HepG2 (cell line): Measurements from ENCODE around the gene CLEC4M. TPM values are rescaled to one million over a fixed set of nuclear protein-coding genes. Genes with fewer than 3 reads are reported as not detected.

ENCODE experiments used
- ATAC-seq: fragments of 200-7000 bp; cut with Tn5 transposase; 3 replicates; pipeline ENCODE4 v1.9.1; 2020; ENCODE audit warnings: mild to moderate bottlenecking, moderate library complexity
- BruUV-seq: library from RNA; stranded (reverse); fragments of 400-500 nt; replicated peaks from 2 replicates; lab custom pipeline; 2021; lab: Mats Ljungman, UMichigan
- CTCF ChIA-PET: fragments of 300-600 bp; formaldehyde crosslinking; extraction: SDS; loops from one replicate; lab custom pipeline; 2021; ENCODE audit warnings: low total read pairs, inconsistent platforms, low intra/inter-chr PET ratio; lab: Yijun Ruan, JAX
- POLR2A ChIA-PET: fragments of 350-600 bp; sonication (Branson Sonifier 250); formaldehyde crosslinking; loops from one replicate; lab custom pipeline; 2020; ENCODE audit warnings: antibody characterized with exemption, inconsistent platforms; lab: Yijun Ruan, JAX
- DNase-seq: peaks from one replicate; pipeline ENCODE4 v3.0.0-alpha.2; 2015; ENCODE audit warnings: low spot score
- FAIRE-seq: peaks from 3 replicates; lab custom pipeline; 2011; peaks lifted over from hg19 to GRCh38; lab: Jason Lieb, UNC
- H2AFZ ChIP-seq: one replicate; pipeline ENCODE4 v1.6.1; 2011; ENCODE audit warnings: low read length, inconsistent platforms
- H3K27ac ChIP-seq: fragments of 300-600 bp; 3 replicates; pipeline ENCODE4 v1.8.0; 2011; ENCODE audit warnings: mixed run types, mild to moderate bottlenecking, mixed read lengths, low read length, inconsistent platforms; ENCODE audit not compliant: insufficient read depth; ENCODE audit errors: extremely low read length
- H3K27me3 ChIP-seq, 2 experiments: fragments of 200-600 bp in 1 of 2; 2 replicates in 1 of 2; 3 replicates in 1 of 2; pipeline versions ENCODE4 v1.6.0 to v1.8.0; 2011; ENCODE audit warnings: low read length in 2 of 2, mild to moderate bottlenecking in 2 of 2, moderate library complexity in 2 of 2, inconsistent platforms in 1 of 2; ENCODE audit not compliant: insufficient read depth in 2 of 2, control insufficient read depth in 1 of 2
- H3K36me3 ChIP-seq, 2 experiments: fragments of 200-600 bp in 1 of 2; replicated peaks in 1 of 2; 2 replicates in 1 of 2; 3 replicates in 1 of 2; pipeline versions ENCODE4 v1.5.1 to v1.8.0; 2011; ENCODE audit warnings: low read length in 2 of 2, inconsistent platforms in 1 of 2; ENCODE audit not compliant: insufficient read depth in 2 of 2, control insufficient read depth in 1 of 2
- H3K4me1 ChIP-seq: 2 replicates; pipeline ENCODE4 v1.5.1; 2012; ENCODE audit warnings: low read length, inconsistent platforms; ENCODE audit not compliant: insufficient read depth
- H3K4me2 ChIP-seq: 2 replicates; pipeline ENCODE4 v1.6.0; 2011; ENCODE audit warnings: low read depth, low read length, inconsistent platforms
- H3K4me3 ChIP-seq, 3 experiments: fragments of 200-600 bp in 1 of 3; sonication (generic), shearing (Covaris generic) in 1 of 3; replicated peaks in 1 of 3; 2 replicates each; pipeline ENCODE4 v1.5.1; 2011 to 2016; ENCODE audit warnings: low read length in 3 of 3, inconsistent platforms in 2 of 3, low read depth in 2 of 3, mild to moderate bottlenecking in 2 of 3, control low read depth in 1 of 3, mixed read lengths in 1 of 3; ENCODE audit not compliant: insufficient read depth in 1 of 3
- H3K79me2 ChIP-seq: one replicate; pipeline ENCODE4 v1.6.1; 2011; ENCODE audit warnings: low read length, inconsistent platforms; ENCODE audit not compliant: insufficient read depth
- H3K9ac ChIP-seq: 2 replicates; pipeline ENCODE4 v1.6.0; 2011; ENCODE audit warnings: mild to moderate bottlenecking, low read depth, low read length, inconsistent platforms; ENCODE audit not compliant: insufficient read depth
- H3K9me3 ChIP-seq: 2 replicates; pipeline ENCODE4 v1.5.1; 2012; ENCODE audit warnings: mild to moderate bottlenecking, low read length
- H4K20me1 ChIP-seq: 2 replicates; pipeline ENCODE4 v1.6.0; 2011; ENCODE audit warnings: inconsistent platforms, mild to moderate bottlenecking, low read length, moderate library complexity; ENCODE audit not compliant: insufficient read depth
- BATF2 ChIP-seq: sonication (generic); formaldehyde crosslinking; IDR thresholded peaks from 2 replicates; pipeline ENCODE4 v1.8.0; 2022; ENCODE audit warnings: mild to moderate bottlenecking, missing genetic modification reagents, moderate library complexity
- ERF ChIP-seq: IDR thresholded peaks from 2 replicates; pipeline ENCODE4 v1.6.1; 2018; ENCODE audit warnings: missing biosample characterization, missing genetic modification reagents
- JUN ChIP-seq: sonication (generic); formaldehyde crosslinking; IDR thresholded peaks from 2 replicates; pipeline ENCODE4 v1.4.0; 2020; ENCODE audit warnings: mild to moderate bottlenecking, missing genetic modification reagents
- PHB2 ChIP-seq: fragments of 450-650 bp; IDR thresholded peaks from 2 replicates; pipeline ENCODE4 v1.6.1; 2018; ENCODE audit not compliant: partially characterized antibody
- RARG ChIP-seq: sonication (generic); formaldehyde crosslinking; IDR thresholded peaks from 2 replicates; pipeline ENCODE4 v1.4.0; 2020; ENCODE audit warnings: low read depth, mild to moderate bottlenecking, missing genetic modification reagents
- ZBTB10 ChIP-seq: sonication (generic); formaldehyde crosslinking; IDR thresholded peaks from 2 replicates; pipeline ENCODE4 v1.4.0; 2020; ENCODE audit warnings: missing genetic modification reagents, borderline replicate concordance
- ZNF678 ChIP-seq: sonication (generic); formaldehyde crosslinking; IDR thresholded peaks from 2 replicates; pipeline ENCODE4 v1.4.0; 2020; ENCODE audit warnings: mild to moderate bottlenecking, missing genetic modification reagents
- ZNF7 ChIP-seq: IDR thresholded peaks from 2 replicates; pipeline ENCODE4 v1.6.1; 2016; ENCODE audit warnings: missing biosample characterization, missing genetic modification reagents
- ZNF704 ChIP-seq: sonication (generic); formaldehyde crosslinking; IDR thresholded peaks from 2 replicates; pipeline ENCODE4 v1.8.1; 2023; ENCODE audit warnings: mild to moderate bottlenecking, inconsistent platforms, moderate library complexity, missing genetic modification reagents, borderline replicate concordance
- WGBS: methylation state at CpG from one replicate; pipeline ENCODE4 v1.1.6; 2017; ENCODE audit warnings: low lambda C conversion rate; 5-methylcytosine and 5-hydroxymethylcytosine counted together
- in situ Hi-C: cut with HindIII; loops from 2 replicates; pipeline ENCODE4 v1.10.0; 2017; ENCODE audit warnings: low pct_unique_long_range_greater_than_20kb; ENCODE audit not compliant: extremely low pct_ligation_motif_present
- intact Hi-C: fragments of 100-400 bp; cut with micrococcal nuclease; formaldehyde crosslinking; loops from one replicate; pipeline ENCODE4 v1.10.0; 2022; ENCODE audit not compliant: unreplicated experiment
- polyA plus RNA-seq, 8 experiments: library from polyadenylated mRNA; depleted of rRNA in 3 of 8; stranded (reverse) in 7 of 8; unstranded in 1 of 8; fragments of >200 nt; fragmentation: Illumina TruSeq in 4 of 8; extraction: Trizol in 4 of 8; gene quantifications; 2 replicates each; pipeline versions ENCODE4 v1.2.1 to v1.2.3, GENCODE V29; 2011 to 2016; ENCODE audit warnings: low read depth in 4 of 8, missing spikeins in 1 of 8, mixed read lengths in 1 of 8; ENCODE audit not compliant: insufficient read depth in 1 of 8
- total RNA-seq, 5 experiments: library from RNA; depleted of rRNA; stranded (reverse); fragments of >200 nt; fragmentation: Illumina TruSeq; extraction: Trizol; gene quantifications; 2 replicates each; pipeline ENCODE4 v1.2.3, GENCODE V29; 2016; ENCODE audit warnings: low read depth in 1 of 5
- TF ChIP-seq, protein P1 (sequence below): sonication (generic); formaldehyde crosslinking; IDR thresholded peaks from 2 replicates; pipeline ENCODE4 v1.5.1; 2020; ENCODE audit warnings: mild to moderate bottlenecking, missing genetic modification reagents, borderline replicate concordance

The CLEC4M gene
- total and polyA plus RNA-seq, 2 of the 13 experiments (the other 11 are each of a cell fraction or from before 2014, with no cell fraction given), result not detected

DNA sequence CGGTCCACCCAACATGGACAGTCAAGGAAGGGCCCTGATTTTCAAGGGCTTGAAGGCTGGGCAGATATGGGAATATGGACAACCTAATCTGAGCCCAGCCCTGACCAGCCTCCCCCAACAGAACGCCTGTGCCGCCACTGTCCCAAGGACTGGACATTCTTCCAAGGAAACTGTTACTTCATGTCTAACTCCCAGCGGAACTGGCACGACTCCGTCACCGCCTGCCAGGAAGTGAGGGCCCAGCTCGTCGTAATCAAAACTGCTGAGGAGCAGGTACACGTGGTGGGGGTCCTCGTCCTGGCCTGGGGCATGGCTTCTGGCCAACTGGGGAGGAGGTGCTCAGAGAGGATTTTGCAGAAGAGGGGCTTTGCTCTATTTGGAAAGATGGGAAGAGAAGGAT lies 3.5 kb downstream of the CLEC4M start (continued):
- no peak for TF ChIP-seq BATF2 (CRISPR knock-in tag)
- TF ChIP-seq ZNF678, result no peak
- no peak for TF ChIP-seq JUN
- TF ChIP-seq ZNF7 (CRISPR knock-in tag), result no peak
- TF ChIP-seq PHB2, result no peak
- TF ChIP-seq ERF (CRISPR knock-in tag), result no peak
- TF ChIP-seq, protein P1, sequence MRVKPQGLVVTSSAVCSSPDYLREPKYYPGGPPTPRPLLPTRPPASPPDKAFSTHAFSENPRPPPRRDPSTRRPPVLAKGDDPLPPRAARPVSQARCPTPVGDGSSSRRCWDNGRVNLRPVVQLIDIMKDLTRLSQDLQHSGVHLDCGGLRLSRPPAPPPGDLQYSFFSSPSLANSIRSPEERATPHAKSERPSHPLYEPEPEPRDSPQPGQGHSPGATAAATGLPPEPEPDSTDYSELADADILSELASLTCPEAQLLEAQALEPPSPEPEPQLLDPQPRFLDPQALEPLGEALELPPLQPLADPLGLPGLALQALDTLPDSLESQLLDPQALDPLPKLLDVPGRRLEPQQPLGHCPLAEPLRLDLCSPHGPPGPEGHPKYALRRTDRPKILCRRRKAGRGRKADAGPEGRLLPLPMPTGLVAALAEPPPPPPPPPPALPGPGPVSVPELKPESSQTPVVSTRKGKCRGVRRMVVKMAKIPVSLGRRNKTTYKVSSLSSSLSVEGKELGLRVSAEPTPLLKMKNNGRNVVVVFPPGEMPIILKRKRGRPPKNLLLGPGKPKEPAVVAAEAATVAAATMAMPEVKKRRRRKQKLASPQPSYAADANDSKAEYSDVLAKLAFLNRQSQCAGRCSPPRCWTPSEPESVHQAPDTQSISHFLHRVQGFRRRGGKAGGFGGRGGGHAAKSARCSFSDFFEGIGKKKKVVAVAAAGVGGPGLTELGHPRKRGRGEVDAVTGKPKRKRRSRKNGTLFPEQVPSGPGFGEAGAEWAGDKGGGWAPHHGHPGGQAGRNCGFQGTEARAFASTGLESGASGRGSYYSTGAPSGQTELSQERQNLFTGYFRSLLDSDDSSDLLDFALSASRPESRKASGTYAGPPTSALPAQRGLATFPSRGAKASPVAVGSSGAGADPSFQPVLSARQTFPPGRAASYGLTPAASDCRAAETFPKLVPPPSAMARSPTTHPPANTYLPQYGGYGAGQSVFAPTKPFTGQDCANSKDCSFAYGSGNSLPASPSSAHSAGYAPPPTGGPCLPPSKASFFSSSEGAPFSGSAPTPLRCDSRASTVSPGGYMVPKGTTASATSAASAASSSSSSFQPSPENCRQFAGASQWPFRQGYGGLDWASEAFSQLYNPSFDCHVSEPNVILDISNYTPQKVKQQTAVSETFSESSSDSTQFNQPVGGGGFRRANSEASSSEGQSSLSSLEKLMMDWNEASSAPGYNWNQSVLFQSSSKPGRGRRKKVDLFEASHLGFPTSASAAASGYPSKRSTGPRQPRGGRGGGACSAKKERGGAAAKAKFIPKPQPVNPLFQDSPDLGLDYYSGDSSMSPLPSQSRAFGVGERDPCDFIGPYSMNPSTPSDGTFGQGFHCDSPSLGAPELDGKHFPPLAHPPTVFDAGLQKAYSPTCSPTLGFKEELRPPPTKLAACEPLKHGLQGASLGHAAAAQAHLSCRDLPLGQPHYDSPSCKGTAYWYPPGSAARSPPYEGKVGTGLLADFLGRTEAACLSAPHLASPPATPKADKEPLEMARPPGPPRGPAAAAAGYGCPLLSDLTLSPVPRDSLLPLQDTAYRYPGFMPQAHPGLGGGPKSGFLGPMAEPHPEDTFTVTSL (CRISPR knock-in tag), result no peak

GRCh38 chr19:7767487-7767886 lies 4.4 kb downstream of the CLEC4M start:
- no peak overlapping the region for H3K4me3 ChIP-seq
- POLR2A ChIA-PET, result no interaction called here
- peaks cover 4 to 10% of the 10 kb centered on the region in 2 experiments; a peak in 2 of 5 replicates for H3K27me3 ChIP-seq
- no peaks in the 10 kb centered on the region for H3K79me2 ChIP-seq
- in situ Hi-C loops, result no loop called here
- H2AFZ ChIP-seq, result no peak overlapping the region
- H3K9me3 ChIP-seq, result no peaks in the 10 kb centered on the region
- no peaks in the 10 kb centered on the region for H3K36me3 ChIP-seq
- DNase-seq (no peak), ATAC-seq (no peak), FAIRE-seq (no peak)
- no peak overlapping the region for H3K27ac ChIP-seq
- 50% methylated on average over 2 of the region's 4 CpGs for WGBS
- H3K9ac ChIP-seq, result no peak overlapping the region
- intact Hi-C loops, result loop anchor here (1.0 kb wide), 1 partner anchor 115 kb away; no protein-coding TSS in a partner anchor
- H4K20me1 ChIP-seq, result no peaks in the 10 kb centered on the region
- H3K4me2 ChIP-seq, result no peak overlapping the region
- CTCF ChIA-PET, result no interaction called here
- no peaks in the 10 kb centered on the region for H3K4me1 ChIP-seq
- no TSS peak for BruUV-seq
- TF ChIP-seq ZBTB10 (CRISPR knock-in tag), result no peak
- no peak for TF ChIP-seq ZNF704 (CRISPR knock-in tag)
- no peak for TF ChIP-seq RARG
